Endothelial cell of umbilical vein (primary cell): ENCODE results near the gene BUB3. TPM values are rescaled to one million over a fixed set of nuclear protein-coding genes. Genes with fewer than 3 reads are reported as not detected.

Experiments used
- BruUV-seq: library from RNA; stranded (reverse); fragments of 400-500 nt; replicated peaks from 2 replicates; lab custom pipeline; 2021; lab: Mats Ljungman, UMichigan
- CTCF ChIA-PET: fragments of 300-600, 350-600 bp; sonication (Branson Sonifier 250); formaldehyde crosslinking; loops from one replicate; lab custom pipeline; 2021; ENCODE audit warnings: antibody characterized with exemption, inconsistent platforms; lab: Charles Lee
- POLR2A ChIA-PET: fragments of 300-600, 350-600 bp; sonication (Branson Sonifier 250); formaldehyde crosslinking; loops from one replicate; lab custom pipeline; 2021; ENCODE audit warnings: antibody characterized with exemption, inconsistent platforms; lab: Charles Lee
- DNase-seq: peaks from one replicate; pipeline ENCODE4 v3.0.0-alpha.2; 2011; ENCODE audit warnings: low read depth, low spot score
- FAIRE-seq: peaks from 2 replicates; lab custom pipeline; 2011; peaks lifted over from hg19 to GRCh38; lab: Jason Lieb, UNC
- H2AFZ ChIP-seq: 2 replicates; pipeline ENCODE4 v1.6.0; 2012; ENCODE audit warnings: low read depth, low read length, control low read depth, inconsistent platforms
- H3K27ac ChIP-seq: 2 replicates; pipeline ENCODE4 v1.5.1; 2011; ENCODE audit warnings: low read depth, mild to moderate bottlenecking, control low read depth, low read length, moderate library complexity; ENCODE audit not compliant: insufficient read depth
- H3K27me3 ChIP-seq, 2 experiments: 2 replicates each; pipeline versions ENCODE4 v1.6.0 to v1.6.1; 2011; ENCODE audit warnings: low read length in 2 of 2, mixed read lengths in 1 of 2; ENCODE audit not compliant: control insufficient read depth in 2 of 2, insufficient read depth in 2 of 2
- H3K36me3 ChIP-seq, 2 experiments: 2 replicates in 1 of 2; 3 replicates in 1 of 2; pipeline ENCODE4 v1.5.1; 2011; ENCODE audit warnings: low read length in 2 of 2, mild to moderate bottlenecking in 1 of 2, moderate library complexity in 1 of 2; ENCODE audit not compliant: control insufficient read depth in 2 of 2, insufficient read depth in 2 of 2; ENCODE audit errors: extremely low read depth in 1 of 2
- H3K4me1 ChIP-seq: 3 replicates; pipeline ENCODE4 v1.5.1; 2011; ENCODE audit warnings: mild to moderate bottlenecking, low read length; ENCODE audit not compliant: control insufficient read depth, insufficient read depth; ENCODE audit errors: extremely low read depth
- H3K4me2 ChIP-seq: 2 replicates; pipeline ENCODE4 v1.6.1; 2011; ENCODE audit warnings: low read length, control low read depth, mixed read lengths; ENCODE audit not compliant: insufficient read depth
- H3K4me3 ChIP-seq, 3 experiments: fragments of 200-600 bp in 1 of 3; sonication (generic), shearing (Covaris generic) in 1 of 3; replicated peaks in 1 of 3; 2 replicates each; pipeline ENCODE4 v1.5.1; 2011 to 2016; ENCODE audit warnings: control low read depth in 3 of 3, low read length in 3 of 3, mild to moderate bottlenecking in 2 of 3, inconsistent platforms in 1 of 3, low read depth in 1 of 3, moderate library complexity in 1 of 3; ENCODE audit not compliant: insufficient read depth in 1 of 3
- H3K79me2 ChIP-seq: 2 replicates; pipeline ENCODE4 v1.6.0; 2012; ENCODE audit warnings: low read length, inconsistent platforms; ENCODE audit not compliant: control insufficient read depth, insufficient read depth
- H3K9ac ChIP-seq: replicated peaks from 2 replicates; pipeline ENCODE3; 2011; ENCODE audit warnings: low read length, control low read depth; ENCODE audit not compliant: insufficient read depth; ENCODE audit errors: extremely low read depth
- H3K9me1 ChIP-seq: replicated peaks from 3 replicates; pipeline ENCODE4 v1.6.0; 2011; ENCODE audit warnings: mild to moderate bottlenecking, low read length; ENCODE audit not compliant: control insufficient read depth, insufficient read depth; ENCODE audit errors: extremely low read depth
- H3K9me3 ChIP-seq: replicated peaks from 2 replicates; pipeline ENCODE4 v1.5.1; 2012; ENCODE audit warnings: low read length, inconsistent platforms; ENCODE audit not compliant: control insufficient read depth, insufficient read depth
- H4K20me1 ChIP-seq: replicated peaks from 2 replicates; pipeline ENCODE3; 2011; ENCODE audit warnings: mild to moderate bottlenecking, low read length; ENCODE audit not compliant: control insufficient read depth, insufficient read depth; ENCODE audit errors: extremely low read depth
- EZH2 ChIP-seq: IDR thresholded peaks from 2 replicates; pipeline ENCODE4 v1.6.1; 2012; ENCODE audit warnings: borderline replicate concordance, low read depth, mild to moderate bottlenecking, moderate library complexity, low read length, inconsistent platforms; ENCODE audit not compliant: severe bottlenecking
- FOS ChIP-seq: IDR thresholded peaks from 2 replicates; pipeline ENCODE4 v1.6.1; 2011; ENCODE audit warnings: mild to moderate bottlenecking, low read length, moderate library complexity, borderline replicate concordance; ENCODE audit not compliant: insufficient read depth
- GATA2 ChIP-seq: IDR thresholded peaks from 2 replicates; pipeline ENCODE4 v1.7.0; 2011; ENCODE audit warnings: low read depth, mild to moderate bottlenecking, moderate library complexity, mixed read lengths, low read length; ENCODE audit not compliant: insufficient read length, insufficient read depth
- JUN ChIP-seq: IDR thresholded peaks from 2 replicates; pipeline ENCODE4 v1.6.1; 2011; ENCODE audit warnings: borderline replicate concordance, low read depth; ENCODE audit not compliant: insufficient read length, insufficient read depth
- MYC ChIP-seq: IDR thresholded peaks from one replicate; pipeline ENCODE4 v1.6.1; 2011; ENCODE audit warnings: mild to moderate bottlenecking, low read depth, low read length
- POLR2A ChIP-seq: IDR thresholded peaks from 2 replicates; pipeline ENCODE4 v1.6.1; 2012; ENCODE audit warnings: low read depth, mild to moderate bottlenecking, control low read depth, low read length
- POLR2AphosphoS5 ChIP-seq: IDR thresholded peaks from 2 replicates; pipeline ENCODE4 v1.6.1; 2012; ENCODE audit warnings: low read depth, mild to moderate bottlenecking, control low read depth, low read length, moderate library complexity; ENCODE audit not compliant: insufficient read depth
- dilution Hi-C: fragments of 300-500 bp; cut with MboI; formaldehyde crosslinking; loops from one replicate; pipeline ENCODE4 v1.15.0; 2019; ENCODE audit warnings: low sequenced_read_pairs; ENCODE audit not compliant: extremely low pct_ligation_motif_present
- intact Hi-C: fragments of 100-400 bp; cut with micrococcal nuclease; formaldehyde crosslinking; loops from one replicate; pipeline ENCODE4 v1.10.0; 2022
- polyA plus RNA-seq, 4 experiments: library from polyadenylated mRNA; depleted of rRNA in 3 of 4; stranded (reverse) in 3 of 4; unstranded in 1 of 4; fragments of >200 nt; gene quantifications; 2 replicates each; pipeline versions ENCODE4 v1.2.1 to v1.2.3, GENCODE V29; 2011 to 2012; ENCODE audit warnings: missing spikeins in 1 of 4
- total RNA-seq: library from RNA; stranded (reverse); gene quantifications from 2 replicates; pipeline ENCODE4 v1.2.3, GENCODE V29; 2021
- TF ChIP-seq, protein P1 (sequence below): IDR thresholded peaks from 2 replicates; pipeline ENCODE4 v1.6.1; 2011; ENCODE audit not compliant: insufficient read depth, insufficient read length
- TF ChIP-seq, protein P2 (sequence below), 2 donors: IDR thresholded peaks; 1 replicate in 1 of 2; 2 replicates in 1 of 2; pipeline ENCODE4 v1.5.1; 2011; ENCODE audit warnings: low read length in 2 of 2, mild to moderate bottlenecking in 2 of 2, moderate library complexity in 2 of 2, control low read depth in 1 of 2, inconsistent platforms in 1 of 2, low read depth in 1 of 2; ENCODE audit not compliant: insufficient read depth in 1 of 2; ENCODE audit errors: extremely low read depth in 1 of 2

The BUB3 gene
- total and polyA plus RNA-seq, 2 donors (not counting 3 experiments of a cell fraction or from before 2014, with no cell fraction given): 156 to 193 TPM

DNA sequence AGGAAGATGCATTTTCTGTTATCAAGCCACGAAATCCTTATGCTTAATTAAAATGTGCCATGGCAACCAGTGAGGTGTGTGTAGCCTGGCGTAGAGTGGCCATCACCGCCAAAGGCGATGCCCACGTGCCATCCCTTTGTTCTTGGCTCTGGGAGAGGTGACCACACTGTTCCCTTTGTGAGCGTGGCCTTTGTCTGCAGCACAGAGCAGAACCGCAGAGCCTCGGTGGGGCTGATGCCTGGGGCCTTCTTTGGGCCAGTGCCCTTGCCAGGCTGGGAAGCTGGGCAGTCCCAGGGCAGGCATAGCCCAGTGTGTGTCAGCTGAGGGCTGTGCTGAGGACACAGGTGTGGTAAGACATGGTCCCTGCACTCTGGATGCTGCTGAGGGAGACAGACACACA is 48.3 kb downstream of the BUB3 start:
- no peaks in the 10 kb centered on the region for H3K27me3 ChIP-seq
- no peak overlapping the region for H3K4me3 ChIP-seq
- no peaks in the 10 kb centered on the region for H4K20me1 ChIP-seq
- BruUV-seq: no TSS peak
- TF ChIP-seq POLR2AphosphoS5 (no peak), FOS (no peak), MYC (no peak), POLR2A (no peak), EZH2 (no peak), GATA2 (no peak)
- no peaks in the 10 kb centered on the region for H3K9me1 ChIP-seq
- intact Hi-C loops: no loop called here
- H3K9me3 ChIP-seq: no peaks in the 10 kb centered on the region
- H3K4me2 ChIP-seq: no peak overlapping the region
- no peak overlapping the region for H3K9ac ChIP-seq
- FAIRE-seq (no peak), DNase-seq (no peak)
- H3K36me3 ChIP-seq: no peaks in the 10 kb centered on the region
- POLR2A ChIA-PET: no interaction called here
- dilution Hi-C loops: no loop called here
- H3K27ac ChIP-seq: no peak overlapping the region
- no peak overlapping the region for H2AFZ ChIP-seq
- no peaks in the 10 kb centered on the region for H3K79me2 ChIP-seq
- H3K4me1 ChIP-seq: no peaks in the 10 kb centered on the region
- CTCF ChIA-PET: no interaction called here

DNA sequence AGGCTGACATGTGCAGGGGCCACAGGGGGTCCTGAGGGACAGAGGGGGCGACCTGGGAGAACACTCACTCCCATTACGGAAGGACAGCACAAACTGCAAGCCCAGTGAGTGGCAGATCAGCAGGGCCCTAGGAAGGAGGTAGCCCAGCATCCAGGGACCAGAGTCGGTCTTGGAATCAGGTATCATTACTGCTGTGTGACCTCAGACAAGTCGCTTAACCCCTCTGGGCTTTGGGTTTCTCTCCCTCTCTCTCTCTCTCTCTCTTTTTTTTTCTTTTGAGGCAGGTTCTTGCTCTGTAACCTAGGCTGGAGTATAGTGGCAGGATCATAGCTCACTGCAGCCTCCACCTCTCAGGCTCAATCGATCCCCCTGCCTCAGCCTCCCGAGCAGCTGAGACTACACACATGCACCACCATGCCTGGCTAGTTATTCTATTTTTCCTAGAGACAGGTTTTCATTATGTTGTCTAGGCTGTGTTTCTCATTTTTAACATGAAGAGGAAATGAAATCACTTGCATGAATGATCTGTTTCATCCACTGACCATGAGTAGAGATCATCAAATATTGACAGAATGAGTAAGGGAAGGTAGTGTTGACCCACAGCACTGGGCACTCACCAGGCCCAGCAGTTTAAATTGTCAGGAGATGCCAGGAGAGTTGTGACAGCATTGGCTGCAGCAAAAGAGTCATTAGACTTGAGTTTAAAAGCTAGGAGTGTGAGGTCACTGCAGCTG is 49.4 kb downstream of the BUB3 start:
- BruUV-seq: no TSS peak
- Histone ChIP-seq H4K20me1 (no peaks in the 10 kb centered on the region), H3K4me2 (no peak overlapping the region), H3K36me3 (no peaks in the 10 kb centered on the region), H3K9me1 (no peaks in the 10 kb centered on the region), H3K9ac (no peak overlapping the region), H3K27me3 (no peaks in the 10 kb centered on the region), H3K79me2 (no peaks in the 10 kb centered on the region), H2AFZ (no peak overlapping the region), H3K9me3 (no peaks in the 10 kb centered on the region), H3K4me1 (no peaks in the 10 kb centered on the region), H3K27ac (no peak overlapping the region), H3K4me3 (no peak overlapping the region)
- ChIA-PET POLR2A (no interaction called here), CTCF (no interaction called here)
- intact Hi-C loops (no loop called here), dilution Hi-C loops (no loop called here)
- DNase-seq: no peak
- FAIRE-seq: no peak
- TF ChIP-seq FOS: no peak
- TF ChIP-seq POLR2A: no peak
- no peak for TF ChIP-seq POLR2AphosphoS5
- TF ChIP-seq, protein P1, sequence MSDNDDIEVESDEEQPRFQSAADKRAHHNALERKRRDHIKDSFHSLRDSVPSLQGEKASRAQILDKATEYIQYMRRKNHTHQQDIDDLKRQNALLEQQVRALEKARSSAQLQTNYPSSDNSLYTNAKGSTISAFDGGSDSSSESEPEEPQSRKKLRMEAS: no peak
- TF ChIP-seq MYC: no peak
- TF ChIP-seq JUN: no peak
- no peak for TF ChIP-seq GATA2
- TF ChIP-seq, protein P2, sequence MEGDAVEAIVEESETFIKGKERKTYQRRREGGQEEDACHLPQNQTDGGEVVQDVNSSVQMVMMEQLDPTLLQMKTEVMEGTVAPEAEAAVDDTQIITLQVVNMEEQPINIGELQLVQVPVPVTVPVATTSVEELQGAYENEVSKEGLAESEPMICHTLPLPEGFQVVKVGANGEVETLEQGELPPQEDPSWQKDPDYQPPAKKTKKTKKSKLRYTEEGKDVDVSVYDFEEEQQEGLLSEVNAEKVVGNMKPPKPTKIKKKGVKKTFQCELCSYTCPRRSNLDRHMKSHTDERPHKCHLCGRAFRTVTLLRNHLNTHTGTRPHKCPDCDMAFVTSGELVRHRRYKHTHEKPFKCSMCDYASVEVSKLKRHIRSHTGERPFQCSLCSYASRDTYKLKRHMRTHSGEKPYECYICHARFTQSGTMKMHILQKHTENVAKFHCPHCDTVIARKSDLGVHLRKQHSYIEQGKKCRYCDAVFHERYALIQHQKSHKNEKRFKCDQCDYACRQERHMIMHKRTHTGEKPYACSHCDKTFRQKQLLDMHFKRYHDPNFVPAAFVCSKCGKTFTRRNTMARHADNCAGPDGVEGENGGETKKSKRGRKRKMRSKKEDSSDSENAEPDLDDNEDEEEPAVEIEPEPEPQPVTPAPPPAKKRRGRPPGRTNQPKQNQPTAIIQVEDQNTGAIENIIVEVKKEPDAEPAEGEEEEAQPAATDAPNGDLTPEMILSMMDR (IDR thresholded peaks at IDR 0.05; ENCODE audit: extremely low read depth in 1 of 2, insufficient read depth in 1 of 2, low read depth in 1 of 2, low read length in 2 of 2): no peak
- TF ChIP-seq EZH2: no peak
